Lower leg skin (tissue), 4 donors: ENCODE measurements around the gene CLDN1. TPM values are rescaled to one million over a fixed set of nuclear protein-coding genes. Genes with fewer than 3 reads are reported as not detected.
"Not testable (repeated sequence)": the region's sequence is repeated elsewhere in the genome, so short reads cannot be mapped to it uniquely, and the experiment has no call there.

Source experiments
- DNase-seq, 2 donors: peaks; one replicate each; pipeline ENCODE4 v3.0.0-alpha.2; 2019; ENCODE audit warnings: low spot score in 2 of 2
- H3K4me3 ChIP-seq: fragments of 200-600 bp; sonication (generic); 2 replicates; pipeline ENCODE4 v1.5.1; 2017; ENCODE audit warnings: mild to moderate bottlenecking, low read depth; ENCODE audit not compliant: poor library complexity, severe bottlenecking
- CTCF ChIP-seq, 3 donors: fragments of 450-650 bp; IDR thresholded peaks; one replicate each; pipeline ENCODE4 v1.5.1; 2016; ENCODE audit warnings: antibody characterized with exemption in 3 of 3, mild to moderate bottlenecking in 3 of 3, moderate library complexity in 2 of 3
- POLR2A ChIP-seq, 2 donors: fragments of 450-650 bp; IDR thresholded peaks; one replicate each; pipeline ENCODE4 v1.6.1; 2016 to 2017; ENCODE audit warnings: antibody characterized with exemption in 2 of 2, mild to moderate bottlenecking in 1 of 2, moderate library complexity in 1 of 2
- WGBS, 2 donors: methylation state at CpG; one replicate each; pipeline ENCODE4 v1.1.5; 2018; 5-methylcytosine and 5-hydroxymethylcytosine counted together
- intact Hi-C: fragments of 100-400 bp; cut with DNase I; formaldehyde crosslinking; loops from one replicate; pipeline ENCODE4 v1.15.0; 2023; ENCODE audit warnings: low total_unique reads
- total RNA-seq, 4 donors: library from RNA; depleted of rRNA; stranded (reverse); fragments of >200 nt; gene quantifications; one replicate each; pipeline ENCODE4 v1.1.0, GENCODE V29; 2016

Gene CLDN1
- total RNA-seq, 4 donors from 2014 or later = 452 to 1,148 (median 544) TPM

GRCh38 chr3:190279690-190280089 lies 42.6 kb downstream of the CLDN1 start:
- TF ChIP-seq POLR2A (IDR thresholded peaks at IDR 0.05) (no peak), CTCF (IDR thresholded peaks at IDR 0.05) (no peak)
- H3K4me3 ChIP-seq = no peak overlapping the region
- intact Hi-C loops = no loop called here
- DNase-seq = no peak

GRCh38 chr3:190272747-190273146 lies 49.5 kb downstream of the CLDN1 start:
- intact Hi-C loops = no loop called here
- TF ChIP-seq POLR2A (IDR thresholded peaks at IDR 0.05) (no peak), CTCF (IDR thresholded peaks at IDR 0.05) (no peak)
- DNase-seq = no peak
- H3K4me3 ChIP-seq = no peak overlapping the region
- 43% methylated on average over 2 of the region's 2 CpGs for WGBS, 2 donors

GRCh38 chr3:190269101-190269500 lies 53.1 kb downstream of the CLDN1 start:
- WGBS, 2 donors = 9 to 12% methylated on average over 2 of the region's 2 CpGs
- DNase-seq = no peak
- TF ChIP-seq POLR2A (IDR thresholded peaks at IDR 0.05) (no peak), CTCF (IDR thresholded peaks at IDR 0.05) (no peak)
- intact Hi-C loops = no loop called here
- H3K4me3 ChIP-seq = no peak overlapping the region

- intact Hi-C loops, DNase-seq, H3K4me3 ChIP-seq: not testable (repeated sequence)
- WGBS, 2 donors = 92 to 93% methylated on average over 7 of the region's 7 CpGs
Measured at GRCh38 chr3:190267464-190267863, 54.8 kb downstream of the CLDN1 start.

GRCh38 chr3:190266913-190267290 lies 55.3 kb downstream of the CLDN1 start:
- intact Hi-C loops = no loop called here
- no peak for TF ChIP-seq CTCF (IDR thresholded peaks at IDR 0.05)
- TF ChIP-seq POLR2A (IDR thresholded peaks at IDR 0.05) = no peak
- H3K4me3 ChIP-seq = no peak overlapping the region
- WGBS, 2 donors = 27 to 34% methylated on average over 1 of the region's 1 CpG
- no peak for DNase-seq

GRCh38 chr3:190266265-190266912 lies 55.9 kb downstream of the CLDN1 start:
- no peak overlapping the region for H3K4me3 ChIP-seq
- intact Hi-C loops = no loop called here
- TF ChIP-seq CTCF (IDR thresholded peaks at IDR 0.05) (no peak), POLR2A (IDR thresholded peaks at IDR 0.05) (no peak)
- no peak for DNase-seq
